ENCODE results near the gene CABLES1.

CABLES1 gene

GRCh38 chr18:23171581-23172156, 36.4 kb downstream of the CABLES1 start:
- DNase-seq, result no peak

- DNase-seq, result no peak
Measured at GRCh38 chr18:23172591-23173380, 37.5 kb downstream of the CABLES1 start.

GRCh38 chr18:23173912-23174311, 38.6 kb downstream of the CABLES1 start:
- DNase-seq, result no peak

- no peak for DNase-seq
Measured at GRCh38 chr18:23176701-23177432, 41.6 kb downstream of the CABLES1 start.

DNA sequence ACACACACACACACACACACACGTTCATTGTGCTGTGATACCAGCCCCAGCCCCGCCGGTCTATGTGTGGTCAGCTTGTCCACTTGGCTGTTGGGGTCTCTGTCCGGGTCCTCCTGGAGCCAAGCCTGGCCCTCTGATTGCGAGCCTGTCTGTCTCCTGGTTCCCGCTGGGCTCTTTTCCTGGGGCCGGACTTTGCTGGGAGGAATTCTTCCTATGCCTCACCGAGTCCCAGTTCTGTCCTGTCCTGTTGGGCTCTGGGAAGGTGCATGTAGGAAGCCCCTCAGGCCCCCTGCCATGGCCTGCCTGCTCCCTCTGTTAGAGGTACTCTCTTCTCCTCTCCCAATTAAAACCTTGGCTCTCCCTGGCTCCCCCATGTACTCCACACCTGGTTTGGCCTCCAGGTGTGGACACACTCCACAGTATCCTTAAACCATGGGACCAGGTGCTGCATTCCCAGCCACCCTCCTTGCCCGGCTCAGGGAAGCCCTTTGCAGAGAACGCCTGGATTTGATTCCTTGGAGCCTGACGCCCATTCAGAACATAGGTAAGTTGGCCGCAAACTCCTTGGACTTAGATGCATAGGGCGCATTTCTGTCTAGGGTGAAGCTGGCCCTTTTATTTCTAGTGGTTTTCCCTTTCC, 42.3 kb downstream of the CABLES1 start:
- no peak for DNase-seq

DNA sequence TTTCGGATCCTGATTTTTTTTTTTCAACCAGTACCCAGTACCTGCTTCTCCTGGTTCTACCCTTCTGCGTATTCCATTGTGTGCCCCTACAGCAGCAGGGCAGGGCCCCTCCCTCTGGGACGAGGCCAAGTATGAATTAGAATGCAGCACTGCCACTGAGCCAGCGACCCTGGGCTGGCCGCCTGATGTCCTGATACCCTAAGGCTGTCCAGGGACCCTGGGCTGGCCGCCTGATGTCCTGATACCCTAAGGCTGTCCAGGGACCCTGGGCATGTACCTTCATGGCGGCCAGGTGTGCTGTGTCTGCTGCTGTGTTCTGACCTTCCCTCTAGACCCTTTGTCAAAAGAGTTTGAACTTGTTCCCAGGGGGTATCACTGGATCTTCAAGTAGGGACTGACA, 42.9 kb downstream of the CABLES1 start:
- no peak for DNase-seq

DNA sequence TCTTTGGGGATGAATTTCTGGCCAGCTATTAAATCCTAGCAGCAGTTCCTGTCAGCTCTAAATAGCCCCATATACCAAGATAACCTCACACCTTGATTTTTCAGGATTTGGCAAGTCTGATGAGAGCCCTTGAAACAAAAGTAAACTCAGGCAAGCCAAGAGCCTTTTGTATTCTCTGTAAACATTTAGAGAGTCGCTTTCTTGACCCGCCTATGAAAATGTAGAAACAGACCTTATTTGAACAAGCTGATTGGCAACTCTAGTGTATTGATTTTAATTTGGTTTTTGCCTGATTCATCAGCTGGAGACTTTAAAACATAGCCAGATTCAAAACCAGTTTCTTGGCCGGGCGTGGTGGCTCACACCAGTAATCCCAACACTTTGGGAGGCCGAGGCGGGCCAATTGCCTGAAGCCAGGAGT, 43.4 kb downstream of the CABLES1 start:
- no peak for DNase-seq

- DNase-seq, result no peak
Measured at GRCh38 chr18:23179416-23179815, 44.1 kb downstream of the CABLES1 start.

- DNase-seq, result no peak
Measured at GRCh38 chr18:23181547-23181946, 46.3 kb downstream of the CABLES1 start.

DNA sequence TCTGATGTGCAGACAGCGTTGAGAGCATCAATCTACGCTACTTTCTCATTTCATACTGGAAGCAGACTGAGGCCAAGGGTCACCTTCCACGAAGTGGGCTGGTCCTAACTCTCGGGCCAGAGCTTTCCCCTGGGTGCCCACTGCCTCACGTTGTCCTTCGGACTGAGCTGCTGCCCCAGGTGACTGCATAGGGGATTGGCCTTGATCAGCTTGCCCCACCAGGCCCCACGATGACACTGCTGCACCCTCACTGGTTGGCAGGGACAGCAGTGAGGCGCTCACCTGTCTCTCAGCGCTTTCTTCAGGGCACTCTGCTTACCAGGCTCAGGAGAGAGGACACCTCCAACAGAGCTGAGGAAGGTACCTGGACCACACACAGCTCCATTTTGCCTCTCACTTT, 47.3 kb downstream of the CABLES1 start:
- no peak for DNase-seq

DNA sequence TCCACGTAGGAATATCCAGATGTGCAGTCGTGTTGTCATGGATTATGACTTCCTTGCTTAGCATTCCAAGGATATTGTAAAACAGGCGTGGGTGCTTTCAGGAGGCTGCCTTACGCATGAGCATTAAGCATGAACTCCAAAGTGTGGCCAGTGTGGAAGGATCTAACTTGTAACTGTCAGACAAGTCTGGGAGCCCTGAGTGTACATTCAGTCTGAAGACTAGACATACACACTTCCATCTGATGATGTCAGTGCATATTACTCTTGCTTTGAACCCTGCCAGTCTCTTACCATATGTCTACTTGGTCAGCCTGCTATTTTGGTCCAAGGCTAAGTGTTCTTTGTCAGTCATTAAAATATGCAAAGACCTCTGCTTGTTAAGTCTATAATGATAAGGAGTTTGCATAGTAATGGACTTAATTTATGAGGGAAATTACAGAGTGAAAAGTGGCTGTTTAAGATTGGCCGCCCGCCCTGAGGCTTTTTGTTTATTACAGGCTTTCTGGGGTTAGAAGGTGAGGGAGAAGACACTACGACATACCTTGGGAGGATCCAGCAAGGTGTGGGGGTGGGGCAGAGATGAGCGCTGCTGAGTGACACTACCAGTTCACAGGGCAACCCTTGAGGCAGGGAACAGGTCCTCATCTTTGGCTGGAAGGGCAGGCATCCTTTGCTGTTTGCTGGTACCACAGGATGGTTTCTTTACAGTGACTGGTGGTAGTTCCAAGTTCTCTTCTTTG, 48.3 kb downstream of the CABLES1 start:
- no peak for DNase-seq

DNA sequence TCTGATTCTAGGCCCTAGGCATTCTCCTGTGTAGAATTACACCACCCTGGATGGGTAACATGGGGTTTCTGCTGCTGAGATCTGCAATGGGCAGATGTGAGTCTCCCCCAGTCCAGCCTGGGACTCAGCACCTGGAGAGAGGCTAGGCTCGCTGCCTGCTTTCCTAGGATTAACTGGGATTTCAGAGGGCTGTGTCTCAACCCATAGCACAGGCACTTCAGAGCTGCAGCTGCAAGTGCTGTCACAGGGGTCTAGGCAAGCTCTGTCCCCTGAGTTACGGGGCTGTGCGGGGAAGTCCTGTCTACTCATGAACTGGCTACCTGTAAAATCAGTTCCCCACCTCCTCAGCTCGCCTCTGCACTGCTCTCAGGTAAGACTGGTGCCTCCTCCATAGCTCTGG, 51.5 kb downstream of the CABLES1 start:
- no peak for DNase-seq

DNA sequence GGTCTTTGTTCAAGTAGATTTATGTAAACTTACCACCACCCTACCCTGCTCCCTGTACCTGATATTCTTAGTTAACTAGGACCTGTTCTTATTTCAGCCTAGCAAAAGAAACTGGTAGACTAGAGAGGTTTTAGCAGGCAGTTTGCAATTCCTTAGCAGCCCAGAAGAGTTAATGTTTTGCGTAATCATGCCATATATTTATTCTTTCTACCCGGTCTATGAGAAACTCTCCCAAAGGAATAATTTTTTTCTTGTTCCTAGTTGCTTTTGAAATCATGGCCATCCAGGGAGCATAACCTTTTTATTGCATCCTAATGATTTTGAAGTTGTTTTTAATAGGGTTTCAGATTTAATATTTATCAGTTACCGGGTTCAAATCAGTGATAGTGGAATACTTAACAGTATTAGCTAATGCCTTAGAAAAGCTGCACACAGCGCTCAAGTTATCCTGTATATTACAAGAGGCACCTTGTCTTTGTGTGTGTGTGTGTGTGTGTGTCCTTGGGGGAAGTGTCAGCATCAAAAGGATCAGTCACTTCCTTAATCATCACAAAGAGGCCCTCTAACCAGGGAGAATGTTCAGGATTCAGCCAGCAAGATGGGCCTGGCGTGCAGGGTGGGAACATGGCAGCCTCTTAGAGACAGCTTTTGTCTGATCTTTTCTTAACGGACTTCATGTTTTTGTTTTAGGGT, 52.9 kb downstream of the CABLES1 start:
- no peak for DNase-seq

DNA sequence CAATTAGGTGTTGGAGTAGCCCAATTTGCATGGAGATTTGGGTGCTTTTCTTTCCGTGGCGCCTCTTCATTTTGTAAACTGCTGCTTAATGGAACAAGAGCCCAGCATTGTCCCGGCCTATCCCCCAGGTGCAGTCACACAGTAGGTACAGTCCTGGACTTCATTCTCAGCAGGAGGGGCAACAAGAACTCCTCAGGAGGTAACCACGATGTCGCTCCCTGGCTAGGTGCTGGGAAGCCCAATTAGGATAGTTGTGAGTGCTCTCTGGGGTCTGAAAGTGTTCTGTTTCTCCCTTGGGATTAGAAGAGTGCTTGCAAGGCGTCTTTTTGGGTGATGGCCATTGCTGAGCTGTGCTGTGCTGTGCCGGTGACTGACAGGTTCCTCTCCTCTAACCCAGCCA, 53.8 kb downstream of the CABLES1 start:
- DNase-seq, result no peak

DNA sequence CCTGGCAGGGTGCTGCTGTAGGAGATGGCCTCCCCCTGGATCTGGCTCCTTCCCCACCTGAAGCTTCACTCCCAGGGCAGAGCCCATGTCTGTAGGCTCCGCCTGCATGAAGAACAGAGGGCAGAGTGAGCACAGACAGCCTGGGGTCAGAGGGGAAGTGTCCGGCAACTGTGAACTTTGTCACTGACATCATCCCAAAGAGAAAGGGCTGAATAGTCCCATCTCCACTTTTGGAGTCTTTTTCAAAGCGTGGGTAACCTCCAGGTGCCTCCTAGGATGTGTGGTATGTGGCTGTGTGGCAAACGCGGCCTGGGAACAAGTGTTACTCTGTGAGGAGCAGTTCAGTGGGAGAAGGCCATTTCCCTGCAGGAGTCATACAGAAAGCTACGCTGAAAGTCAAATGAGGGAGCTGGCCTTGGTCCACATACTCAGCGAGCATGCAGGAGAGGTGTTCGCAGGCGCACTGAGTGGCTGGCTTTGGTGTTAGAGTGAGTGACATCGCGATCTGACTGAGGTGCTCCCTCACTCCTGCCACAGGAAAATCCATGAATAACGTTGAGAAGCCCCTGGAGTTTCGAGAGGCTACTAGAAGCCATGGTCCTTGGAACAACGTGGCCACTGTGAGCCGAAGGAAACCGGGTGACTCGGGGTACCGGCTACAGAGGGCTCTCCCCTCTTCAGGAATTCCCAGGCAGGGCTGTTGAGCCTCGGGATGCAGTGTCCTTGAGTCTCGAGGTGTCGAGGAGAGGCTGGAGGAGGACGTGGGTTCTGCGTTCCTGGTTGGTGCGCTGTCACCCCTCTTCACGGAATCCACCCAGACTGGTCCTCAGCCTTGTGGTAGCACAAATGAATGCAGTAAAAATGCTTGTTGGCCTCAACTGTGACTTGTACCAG, 54.7 kb downstream of the CABLES1 start:
- DNase-seq, result no peak

DNA sequence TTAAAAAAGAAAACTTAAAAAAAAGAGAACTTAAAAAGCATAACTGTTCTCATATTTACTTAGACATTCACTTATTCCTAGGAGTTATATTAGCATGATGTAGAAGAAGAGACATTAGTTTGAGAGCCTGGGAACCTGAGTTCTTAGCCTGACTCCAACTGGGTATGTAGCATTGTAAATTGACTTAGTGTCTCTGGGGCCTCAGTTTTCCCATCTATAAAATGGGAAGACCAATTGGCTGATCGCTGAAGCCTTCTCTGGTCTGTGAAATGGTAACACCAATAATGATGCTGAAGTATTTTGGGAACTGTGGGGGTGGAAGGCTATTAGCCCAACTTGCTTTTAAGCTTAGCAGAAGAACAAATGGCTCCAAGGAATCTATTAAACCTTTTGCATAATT, 55.9 kb downstream of the CABLES1 start:
- no peak for DNase-seq

- no peak for DNase-seq
Measured at GRCh38 chr18:23193742-23194141, 58.5 kb downstream of the CABLES1 start.

DNA sequence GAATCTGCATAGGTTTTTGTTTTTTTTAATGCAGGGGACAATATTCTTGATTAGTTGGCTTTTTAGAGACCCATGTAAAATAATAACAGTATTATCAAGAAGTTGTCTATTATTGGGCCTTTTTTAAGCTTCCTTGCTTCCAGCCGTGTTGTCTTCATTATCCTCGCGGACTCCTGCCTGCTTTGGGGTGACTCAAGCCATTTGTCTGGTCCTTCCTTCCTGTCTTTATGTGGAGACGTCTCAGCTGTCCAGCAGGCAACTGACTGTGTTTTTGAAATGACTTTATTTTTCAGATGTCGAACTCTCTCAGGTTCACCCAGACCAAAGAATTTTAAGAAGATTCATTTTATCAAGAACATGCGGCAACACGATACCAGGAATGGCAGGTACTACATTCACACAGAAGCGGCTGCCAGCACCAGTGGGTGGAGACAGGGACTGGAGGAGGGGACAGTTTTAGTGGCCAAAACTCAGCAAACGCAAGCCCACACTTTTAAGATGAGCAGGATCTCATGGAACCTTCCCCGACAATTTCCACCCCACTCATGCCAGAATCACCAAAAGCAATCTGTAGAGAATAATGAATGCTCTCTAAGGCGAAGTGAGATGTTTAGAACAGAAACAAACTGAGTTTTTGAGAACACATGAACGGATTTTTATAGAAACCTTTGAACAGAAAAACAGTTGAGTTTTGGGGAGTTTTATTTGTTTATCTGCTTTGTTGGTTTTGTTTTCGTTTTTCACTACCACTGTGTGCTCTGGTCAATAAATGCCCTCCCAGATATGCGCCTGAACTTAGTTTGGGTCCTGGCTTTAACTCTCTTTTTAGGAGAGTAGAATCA, 59.1 kb downstream of the CABLES1 start:
- no peak for DNase-seq

- DNase-seq, result no peak
Measured at GRCh38 chr18:23194997-23195957, 60.0 kb downstream of the CABLES1 start.

All from inflammatory macrophage treated with lipopolysaccharide for 1 hour (primary cell).